AML-193 (cell line): ENCODE data around the gene KBTBD2.
A peak's percentile ranks its signal among the peaks of the same experiment; 100 is the strongest.
"Not testable (repeated sequence)": the region's sequence is repeated elsewhere in the genome, so short reads cannot be mapped to it uniquely, and the experiment has no call there.

ENCODE experiments used
- DNase-seq, 2 experiments: peaks; one replicate each; lab custom pipeline; 2025; lab: John Stamatoyannopoulos, UW

Gene KBTBD2

DNA sequence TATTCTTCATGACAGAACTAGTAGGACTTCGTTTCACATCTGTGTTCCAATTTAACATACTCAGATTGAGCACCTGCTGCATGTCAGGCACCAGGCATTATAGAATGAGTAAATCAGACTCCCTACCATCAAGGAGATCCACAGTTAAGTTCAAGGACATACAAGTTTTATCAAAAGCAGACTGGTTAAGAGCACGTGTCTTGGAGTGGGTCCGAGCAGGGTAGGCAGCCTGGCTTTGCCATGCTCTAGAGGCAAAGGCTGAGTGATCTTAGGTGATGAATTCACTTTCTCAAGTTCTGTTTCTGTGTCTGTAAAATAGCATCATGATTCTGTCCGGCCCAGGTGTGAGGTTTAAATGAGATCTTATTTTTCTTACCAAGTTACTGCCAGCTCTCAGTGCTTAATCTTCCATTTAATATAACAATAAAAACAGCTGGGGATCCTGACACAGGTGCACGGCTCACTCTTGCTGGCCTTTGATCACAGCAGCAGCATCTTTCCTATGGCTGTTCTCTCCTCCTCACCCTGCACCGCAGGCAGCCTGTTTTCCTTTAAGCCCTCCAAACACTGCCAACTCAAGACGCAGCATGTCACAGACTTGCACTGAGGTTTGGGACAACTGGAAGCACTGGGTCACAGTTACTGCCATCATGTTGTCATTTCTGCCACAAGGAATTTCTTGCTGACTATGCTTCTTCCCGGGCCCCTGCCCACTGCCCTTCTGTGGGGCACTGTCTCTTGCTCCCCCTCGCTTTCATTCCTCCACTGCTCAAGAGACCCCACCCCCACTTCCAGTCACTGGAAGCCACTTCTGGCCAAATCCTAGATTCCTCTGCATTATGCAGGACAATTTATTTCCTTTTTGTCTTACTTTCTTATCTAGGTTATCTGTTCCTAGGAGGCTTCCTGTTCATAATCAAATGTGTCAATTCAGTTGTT, 35.5 kb downstream of the KBTBD2 start:
- not testable (repeated sequence) for DNase-seq

DNA sequence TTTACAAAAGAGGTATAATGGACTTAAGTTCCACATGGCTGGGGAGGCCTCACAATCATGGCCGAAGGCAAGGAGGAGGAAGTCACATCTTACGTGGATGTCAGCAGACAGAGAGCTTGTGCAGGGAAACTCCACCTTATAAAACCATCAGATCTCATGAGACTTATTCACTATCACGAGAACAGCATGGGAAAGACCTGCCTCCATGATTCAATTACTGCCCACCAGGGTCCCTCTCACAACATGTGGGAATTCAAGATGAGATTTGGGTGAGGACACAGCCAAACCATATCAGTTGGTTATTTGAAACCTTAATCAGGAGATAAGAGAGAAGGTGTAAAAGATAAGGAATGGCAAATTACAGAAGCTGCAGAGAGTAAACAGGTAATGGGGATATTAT, 40.9 kb downstream of the KBTBD2 start:
- not testable (repeated sequence) for DNase-seq

GRCh38 chr7:32848655-32849054, 42.9 kb downstream of the KBTBD2 start:
- not testable (repeated sequence) for DNase-seq

GRCh38 chr7:32846630-32847225, 44.8 kb downstream of the KBTBD2 start:
- peak; percentile 72 to 75 for DNase-seq

- not testable (repeated sequence) for DNase-seq
These were observed 46.8 kb downstream of the KBTBD2 start for GRCh38 chr7:32844748-32845147.

DNA sequence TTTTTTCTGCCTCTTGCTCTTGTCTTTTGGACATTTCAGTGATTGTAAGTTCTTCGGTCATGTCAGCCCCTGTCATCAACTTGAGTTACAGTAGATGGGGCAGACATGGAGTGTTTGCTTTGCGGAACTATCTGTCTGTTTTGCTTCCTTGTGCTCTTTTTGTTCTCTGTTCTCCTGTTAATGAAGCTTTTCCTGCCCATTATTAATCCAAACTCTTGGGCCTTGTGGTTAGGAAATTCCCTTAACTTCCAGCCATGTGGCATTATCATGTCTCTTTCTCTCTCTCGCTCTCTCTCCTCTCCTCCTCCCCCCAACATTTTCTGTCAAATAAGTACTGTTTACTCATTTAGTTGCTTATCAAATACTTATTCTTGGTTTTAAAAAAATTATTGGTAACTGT, 47.8 kb downstream of the KBTBD2 start:
- DNase-seq: not testable (repeated sequence)

- DNase-seq: not testable (repeated sequence)
These were observed 51.7 kb downstream of the KBTBD2 start for GRCh38 chr7:32839846-32840245.

DNA sequence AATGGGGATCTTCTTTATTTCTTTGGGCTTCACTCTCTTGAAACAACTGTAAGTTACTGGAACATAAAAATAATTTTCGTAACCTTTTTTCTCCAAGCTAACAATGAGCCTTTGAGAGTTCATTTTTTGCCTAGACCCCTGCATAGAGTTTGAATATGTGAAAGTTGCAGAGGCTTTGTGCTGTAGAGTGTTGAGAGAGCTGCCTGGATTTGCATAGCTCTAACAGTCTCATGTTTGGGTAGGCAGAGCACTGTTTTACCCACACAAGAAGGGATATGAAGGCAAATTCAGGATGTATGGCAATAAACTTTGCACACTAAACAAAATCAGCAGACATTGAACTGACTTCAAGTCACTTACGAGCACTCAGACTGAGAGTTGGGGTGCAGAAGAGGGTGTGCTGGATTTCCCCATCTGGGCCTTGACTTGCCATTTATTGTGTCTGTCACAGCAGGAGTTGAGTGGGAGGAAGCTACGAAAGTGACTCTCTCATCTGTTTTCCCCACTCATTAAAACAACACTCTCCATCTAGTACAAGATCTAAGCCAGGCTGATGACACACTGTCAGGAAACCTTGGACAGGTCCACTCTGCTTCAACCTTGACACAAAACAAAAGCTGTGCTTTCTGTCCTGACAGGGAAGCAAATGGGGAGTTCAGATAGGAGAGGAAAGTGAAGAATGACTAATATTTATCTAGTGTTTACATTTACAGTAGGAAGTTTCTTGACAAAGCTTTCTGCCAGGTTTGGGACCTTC, 62.4 kb downstream of the KBTBD2 start:
- DNase-seq: not testable (repeated sequence)
